Measurements from ENCODE around the gene HS3ST5. TPM values are rescaled to one million over a fixed set of nuclear protein-coding genes. Genes with fewer than 3 reads are reported as not detected.

Gene HS3ST5
- total and polyA plus RNA-seq, 4 donors: 0.02 to 0.18 (median 0.04) TPM; not detected in 1

GRCh38 chr6:114247101-114247500 is 95.7 kb downstream of the HS3ST5 start:
- 42 to 55% methylated on average over 2 of the region's 2 CpGs for WGBS, 2 donors
- Histone ChIP-seq H3K4me3 (no peak overlapping the region), H3K27me3 (ENCODE audit: control insufficient read depth in 3 of 3, insufficient read depth in 3 of 3, low read length in 2 of 3) (no peaks in the 10 kb centered on the region), H3K9ac (ENCODE audit: insufficient read depth in 1 of 2, low read length in 2 of 2) (no peak overlapping the region), H3K9me3 (ENCODE audit: control insufficient read depth in 4 of 4, insufficient read depth in 3 of 4, low read length in 3 of 4) (no peaks in the 10 kb centered on the region), H3K4me1 (ENCODE audit: control insufficient read depth in 5 of 5, insufficient read depth in 5 of 5, low read length in 5 of 5) (no peaks in the 10 kb centered on the region), H3K27ac (ENCODE audit: low read depth in 1 of 2, low read length in 1 of 2) (no peak overlapping the region), H3K36me3 (ENCODE audit: control insufficient read depth in 4 of 4, insufficient read depth in 4 of 4, low read length in 4 of 4) (no peaks in the 10 kb centered on the region)
- ATAC-seq (ENCODE audit: insufficient read depth, low FRiP score) (no peak), DNase-seq (no peak)
- no peak for TF ChIP-seq CTCF (IDR thresholded peaks at IDR 0.05; ENCODE audit: control extremely low read depth, extremely low read depth)

- Histone ChIP-seq H3K4me1 (ENCODE audit: control insufficient read depth in 5 of 5, insufficient read depth in 5 of 5, low read length in 5 of 5) (no peaks in the 10 kb centered on the region), H3K9ac (ENCODE audit: insufficient read depth in 1 of 2, low read length in 2 of 2) (no peak overlapping the region), H3K4me3 (no peak overlapping the region), H3K27me3 (ENCODE audit: control insufficient read depth in 3 of 3, insufficient read depth in 3 of 3, low read length in 2 of 3) (no peaks in the 10 kb centered on the region), H3K36me3 (ENCODE audit: control insufficient read depth in 4 of 4, insufficient read depth in 4 of 4, low read length in 4 of 4) (no peaks in the 10 kb centered on the region), H3K27ac (ENCODE audit: low read depth in 1 of 2, low read length in 1 of 2) (no peak overlapping the region), H3K9me3 (ENCODE audit: control insufficient read depth in 4 of 4, insufficient read depth in 3 of 4, low read length in 3 of 4) (no peaks in the 10 kb centered on the region)
- no peak for ATAC-seq (ENCODE audit: insufficient read depth, low FRiP score)
- TF ChIP-seq CTCF (IDR thresholded peaks at IDR 0.05; ENCODE audit: control extremely low read depth, extremely low read depth): no peak
- WGBS, 2 donors: 84 to 89% methylated on average over 3 of the region's 3 CpGs
- DNase-seq: no peak
Measured at GRCh38 chr6:114240796-114241195, 102.0 kb downstream of the HS3ST5 start.

GRCh38 chr6:114228675-114229074 is 114.1 kb downstream of the HS3ST5 start:
- Histone ChIP-seq H3K9me3 (ENCODE audit: control insufficient read depth in 4 of 4, insufficient read depth in 3 of 4, low read length in 3 of 4) (no peaks in the 10 kb centered on the region), H3K27me3 (ENCODE audit: control insufficient read depth in 3 of 3, insufficient read depth in 3 of 3, low read length in 2 of 3) (no peaks in the 10 kb centered on the region), H3K4me1 (ENCODE audit: control insufficient read depth in 5 of 5, insufficient read depth in 5 of 5, low read length in 5 of 5) (no peaks in the 10 kb centered on the region), H3K27ac (ENCODE audit: low read depth in 1 of 2, low read length in 1 of 2) (no peak overlapping the region), H3K4me3 (no peak overlapping the region), H3K9ac (ENCODE audit: insufficient read depth in 1 of 2, low read length in 2 of 2) (no peak overlapping the region), H3K36me3 (ENCODE audit: control insufficient read depth in 4 of 4, insufficient read depth in 4 of 4, low read length in 4 of 4) (no peaks in the 10 kb centered on the region)
- 91 to 92% methylated on average over 2 of the region's 2 CpGs for WGBS, 2 donors
- TF ChIP-seq CTCF (IDR thresholded peaks at IDR 0.05; ENCODE audit: control extremely low read depth, extremely low read depth): no peak
- DNase-seq (no peak), ATAC-seq (ENCODE audit: insufficient read depth, low FRiP score) (no peak)

- ATAC-seq (ENCODE audit: insufficient read depth, low FRiP score) (no peak), DNase-seq (no peak)
- Histone ChIP-seq H3K27me3 (ENCODE audit: control insufficient read depth in 3 of 3, insufficient read depth in 3 of 3, low read length in 2 of 3) (no peaks in the 10 kb centered on the region), H3K36me3 (ENCODE audit: control insufficient read depth in 4 of 4, insufficient read depth in 4 of 4, low read length in 4 of 4) (no peaks in the 10 kb centered on the region), H3K27ac (ENCODE audit: low read depth in 1 of 2, low read length in 1 of 2) (no peak overlapping the region), H3K4me3 (no peak overlapping the region), H3K9ac (ENCODE audit: insufficient read depth in 1 of 2, low read length in 2 of 2) (no peak overlapping the region), H3K4me1 (ENCODE audit: control insufficient read depth in 5 of 5, insufficient read depth in 5 of 5, low read length in 5 of 5) (no peaks in the 10 kb centered on the region), H3K9me3 (ENCODE audit: control insufficient read depth in 4 of 4, insufficient read depth in 3 of 4, low read length in 3 of 4) (no peaks in the 10 kb centered on the region)
- 75 to 90% methylated on average over 2 of the region's 2 CpGs for WGBS, 2 donors
- no peak for TF ChIP-seq CTCF (IDR thresholded peaks at IDR 0.05; ENCODE audit: control extremely low read depth, extremely low read depth)
Measured at GRCh38 chr6:114227944-114228468, 114.8 kb downstream of the HS3ST5 start.
